ENCODE measurements around the gene VTA1.

DNA sequence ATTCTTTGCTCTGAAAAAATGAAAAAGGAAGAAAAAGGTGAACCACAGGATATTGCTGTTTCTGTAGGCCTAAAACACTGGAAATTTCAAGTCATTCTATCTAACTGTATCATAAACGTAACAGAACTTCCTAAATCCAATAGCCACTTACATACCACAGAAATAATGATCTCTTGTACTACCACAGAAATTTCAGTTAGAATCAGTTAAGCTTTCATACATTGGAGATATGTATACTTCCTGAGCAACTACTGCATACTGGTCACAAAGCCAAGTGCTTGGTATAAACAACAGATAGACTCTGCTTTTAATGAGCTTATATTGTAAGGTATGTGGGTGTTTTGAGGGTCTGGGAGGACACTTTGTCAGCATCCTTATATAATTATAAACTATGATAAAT, 38.6 kb downstream of the VTA1 start:
- TF ChIP-seq, protein P1, sequence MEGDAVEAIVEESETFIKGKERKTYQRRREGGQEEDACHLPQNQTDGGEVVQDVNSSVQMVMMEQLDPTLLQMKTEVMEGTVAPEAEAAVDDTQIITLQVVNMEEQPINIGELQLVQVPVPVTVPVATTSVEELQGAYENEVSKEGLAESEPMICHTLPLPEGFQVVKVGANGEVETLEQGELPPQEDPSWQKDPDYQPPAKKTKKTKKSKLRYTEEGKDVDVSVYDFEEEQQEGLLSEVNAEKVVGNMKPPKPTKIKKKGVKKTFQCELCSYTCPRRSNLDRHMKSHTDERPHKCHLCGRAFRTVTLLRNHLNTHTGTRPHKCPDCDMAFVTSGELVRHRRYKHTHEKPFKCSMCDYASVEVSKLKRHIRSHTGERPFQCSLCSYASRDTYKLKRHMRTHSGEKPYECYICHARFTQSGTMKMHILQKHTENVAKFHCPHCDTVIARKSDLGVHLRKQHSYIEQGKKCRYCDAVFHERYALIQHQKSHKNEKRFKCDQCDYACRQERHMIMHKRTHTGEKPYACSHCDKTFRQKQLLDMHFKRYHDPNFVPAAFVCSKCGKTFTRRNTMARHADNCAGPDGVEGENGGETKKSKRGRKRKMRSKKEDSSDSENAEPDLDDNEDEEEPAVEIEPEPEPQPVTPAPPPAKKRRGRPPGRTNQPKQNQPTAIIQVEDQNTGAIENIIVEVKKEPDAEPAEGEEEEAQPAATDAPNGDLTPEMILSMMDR (IDR thresholded peaks at IDR 0.05) = no peak
- no peak for TF ChIP-seq POLR2A (IDR thresholded peaks at IDR 0.05)

Data from esophagus squamous epithelium (tissue), 4 donors.